Measurements from ENCODE around the gene EXOC3.

EXOC3 gene

GRCh38 chr5:460273-460625 lies 17.3 kb downstream of the EXOC3 start:
- TF ChIP-seq CTCF (conservative IDR thresholded peaks at IDR 0.05; ENCODE audit: low read depth, low read length) = no peak
- DNase-seq (ENCODE audit: low read depth) = no peak
- H3K4me3 ChIP-seq (ENCODE audit: low read length) = no peak overlapping the region

- H3K4me3 ChIP-seq (ENCODE audit: low read length) = no peak overlapping the region
- TF ChIP-seq CTCF (conservative IDR thresholded peaks at IDR 0.05; ENCODE audit: low read depth, low read length) = no peak
- no peak for DNase-seq (ENCODE audit: low read depth)
These were observed 19.1 kb downstream of the EXOC3 start for GRCh38 chr5:462051-462481.

GRCh38 chr5:463301-463700 lies 20.3 kb downstream of the EXOC3 start:
- no peak overlapping the region for H3K4me3 ChIP-seq (ENCODE audit: low read length)
- DNase-seq (ENCODE audit: low read depth) = no peak
- no peak for TF ChIP-seq CTCF (conservative IDR thresholded peaks at IDR 0.05; ENCODE audit: low read depth, low read length)

- DNase-seq (ENCODE audit: low read depth) = no peak
- H3K4me3 ChIP-seq (ENCODE audit: low read length) = no peak overlapping the region
- no peak for TF ChIP-seq CTCF (conservative IDR thresholded peaks at IDR 0.05; ENCODE audit: low read depth, low read length)
These were observed 21.0 kb downstream of the EXOC3 start for GRCh38 chr5:463952-464351.

GRCh38 chr5:464446-464842 lies 21.5 kb downstream of the EXOC3 start:
- DNase-seq (ENCODE audit: low read depth) = no peak
- no peak overlapping the region for H3K4me3 ChIP-seq (ENCODE audit: low read length)
- TF ChIP-seq CTCF (conservative IDR thresholded peaks at IDR 0.05; ENCODE audit: low read depth, low read length) = no peak

GRCh38 chr5:464843-465590 lies 22.0 kb downstream of the EXOC3 start:
- DNase-seq (ENCODE audit: low read depth) = no peak
- TF ChIP-seq CTCF (conservative IDR thresholded peaks at IDR 0.05; ENCODE audit: low read depth, low read length) = no peak
- no peak overlapping the region for H3K4me3 ChIP-seq (ENCODE audit: low read length)

All from retinal pigment epithelial cell (primary cell).